DMS53 treated with DMSO at 0.1 percent for 48 hours (cell line): ENCODE results near the gene NKX1-2.

Experiments used
- DNase-seq: peaks from one replicate; lab custom pipeline; 2025; ENCODE audit not compliant: unreplicated experiment; lab: John Stamatoyannopoulos, UW

Gene NKX1-2

GRCh38 chr10:124450012-124450782 is at the start of gene NKX1-2:
TSS of gene NKX1-2 (minus strand) at chr10:124450035. CDS start at chr10:124449943, 92 bp downstream.
- no peak for DNase-seq

GRCh38 chr10:124498056-124498455 is 48.2 kb upstream of the NKX1-2 start:
- DNase-seq: no peak

DNA sequence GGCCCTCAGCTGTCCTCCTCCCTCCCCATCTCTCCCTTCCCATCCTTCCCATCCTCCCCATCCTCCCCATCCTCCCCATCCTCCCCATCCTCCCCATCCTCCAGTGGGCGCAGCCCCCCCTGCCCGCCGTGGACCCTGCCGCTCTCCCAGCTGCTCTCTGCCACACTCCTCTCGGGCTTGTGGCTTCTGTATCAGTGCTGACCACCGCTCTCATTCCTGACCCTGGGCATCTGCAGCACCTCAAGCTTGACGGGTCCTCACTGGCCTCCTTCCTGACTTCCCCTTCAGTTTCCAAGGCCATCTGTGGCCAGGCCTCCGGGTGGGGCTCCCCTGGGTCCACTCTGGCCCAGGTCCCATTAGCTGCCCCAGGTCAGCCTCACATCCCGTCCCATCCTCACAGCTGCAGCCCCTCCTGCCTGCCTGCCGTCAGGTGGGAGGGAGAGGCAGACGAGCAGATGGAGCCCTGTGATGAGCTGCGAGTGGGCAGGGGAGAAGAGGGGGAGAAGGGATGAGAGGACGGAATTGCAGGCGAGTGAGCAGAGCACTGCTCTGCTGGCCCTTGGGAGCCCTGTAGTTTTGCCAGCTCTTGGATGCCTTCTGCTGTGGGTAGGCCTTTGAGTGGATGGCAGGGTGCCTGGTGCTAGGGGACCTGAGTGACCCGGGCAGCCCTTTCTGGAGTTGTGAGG is 47.5 kb upstream of the NKX1-2 start:
- no peak for DNase-seq

GRCh38 chr10:124496620-124497019 is 46.8 kb upstream of the NKX1-2 start:
- DNase-seq: no peak

DNA sequence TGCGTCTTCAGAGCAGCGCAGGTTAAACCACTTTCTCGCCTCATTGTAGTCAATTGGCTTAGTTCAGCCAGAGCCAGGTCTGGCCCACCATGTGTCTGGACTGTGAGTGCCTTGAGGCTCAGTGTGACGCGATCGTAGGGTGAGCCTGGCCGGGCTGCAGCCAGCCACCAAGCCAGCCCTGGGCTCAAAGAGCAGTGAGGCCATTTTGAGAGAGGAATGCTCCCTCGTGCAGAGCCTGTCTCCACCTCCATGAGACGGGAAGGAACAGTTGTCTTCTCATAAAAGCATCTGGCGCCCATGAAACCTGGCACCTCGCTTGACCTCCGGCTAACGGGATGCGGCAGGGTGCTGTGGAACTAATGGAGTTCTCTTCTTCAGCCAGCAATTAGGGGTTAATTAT is 46.3 kb upstream of the NKX1-2 start:
- no peak for DNase-seq

DNA sequence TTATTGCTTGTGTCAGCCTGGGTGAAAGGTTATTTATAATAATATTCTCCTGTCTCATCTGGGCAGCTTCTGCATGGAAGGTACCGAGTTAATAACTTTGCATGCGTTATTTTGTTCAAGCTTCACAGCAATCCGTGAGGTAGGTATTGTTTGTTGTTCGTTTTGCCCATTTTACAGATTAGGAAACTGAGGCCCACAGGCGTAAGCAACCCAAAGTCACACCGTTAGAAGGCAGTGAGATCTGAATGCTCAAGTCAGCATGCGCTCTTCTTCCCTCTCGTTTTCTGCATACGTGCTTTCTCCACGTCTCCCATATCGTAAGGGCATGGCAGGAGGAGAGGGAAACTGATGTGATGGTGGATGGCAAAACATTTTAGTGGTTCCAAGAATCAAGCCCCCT is 45.9 kb upstream of the NKX1-2 start:
- no peak for DNase-seq

DNA sequence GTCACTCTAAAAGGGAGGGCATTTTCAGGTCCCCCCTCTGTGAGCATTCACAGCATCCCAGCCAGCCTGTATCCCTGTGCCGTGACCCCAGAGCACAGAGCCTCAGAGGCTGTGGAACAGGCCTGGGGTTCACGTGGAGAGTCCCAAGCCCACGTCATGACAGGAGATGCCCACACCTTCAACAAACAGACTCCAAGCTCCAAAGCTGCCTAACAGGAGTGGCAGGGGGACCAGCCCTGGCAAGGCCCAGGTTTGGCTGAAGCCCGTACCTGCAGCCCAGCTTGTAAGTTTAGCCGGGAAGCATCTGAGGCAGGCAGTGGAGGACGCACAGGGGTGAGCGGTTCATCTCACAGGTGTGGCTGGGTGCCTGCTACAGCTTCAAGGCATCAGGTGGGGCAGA is 45.3 kb upstream of the NKX1-2 start:
- DNase-seq: no peak

GRCh38 chr10:124494046-124494807 is 44.4 kb upstream of the NKX1-2 start:
- no peak for DNase-seq

DNA sequence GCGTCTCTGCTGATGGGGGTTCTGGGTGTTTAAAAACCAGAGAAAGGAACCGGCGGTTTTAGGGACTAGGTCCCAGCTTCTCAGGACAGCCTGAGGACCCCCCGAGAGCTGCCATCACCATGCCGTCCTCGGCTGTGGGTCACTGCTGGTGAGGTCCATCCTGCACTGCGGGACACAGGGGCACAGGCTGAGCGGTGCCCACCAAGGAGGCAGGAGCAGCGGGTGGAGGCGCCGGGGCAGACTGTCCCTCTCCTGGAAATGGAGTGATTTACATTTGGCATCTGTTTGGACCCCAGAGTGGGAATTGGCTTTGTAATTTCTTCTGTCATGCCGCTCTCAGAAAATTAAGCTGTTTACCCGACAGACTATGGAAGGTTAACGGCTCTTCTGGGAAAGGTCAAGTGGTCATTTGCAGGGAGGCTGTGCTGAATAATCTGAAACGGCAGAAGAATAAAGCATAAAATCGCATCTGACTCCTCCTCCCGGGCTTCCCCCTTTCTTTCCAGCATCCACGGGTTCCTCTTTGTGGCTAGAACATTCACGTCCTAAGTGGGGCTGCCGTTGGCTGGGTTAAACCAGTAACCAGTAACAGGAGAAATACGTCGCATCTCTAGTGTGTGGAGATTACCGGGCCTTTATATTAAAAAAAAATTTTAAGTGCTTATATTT is 43.5 kb upstream of the NKX1-2 start:
- no peak for DNase-seq

DNA sequence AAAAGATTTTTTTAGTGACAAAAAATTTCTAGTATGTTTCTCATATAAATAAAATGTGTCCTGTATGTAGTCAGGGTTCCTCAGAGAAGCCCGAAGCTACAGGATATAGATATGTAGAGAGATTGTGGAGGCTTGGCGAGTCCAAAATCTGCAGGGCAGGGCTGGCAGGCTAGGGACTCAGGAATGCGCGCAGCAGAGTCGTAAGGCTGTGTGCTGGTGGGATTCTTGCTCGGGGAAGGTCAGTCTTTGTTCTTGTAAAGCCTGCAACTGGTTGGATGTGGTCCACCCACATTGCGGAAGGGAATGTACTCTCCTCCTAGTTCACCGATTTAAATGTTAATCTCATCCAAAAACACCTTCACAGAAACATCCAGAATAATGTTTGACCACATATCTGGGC is 42.4 kb upstream of the NKX1-2 start:
- DNase-seq: no peak

- DNase-seq: no peak
Observed at GRCh38 chr10:124491105-124491504, 41.3 kb upstream of the NKX1-2 start.

DNA sequence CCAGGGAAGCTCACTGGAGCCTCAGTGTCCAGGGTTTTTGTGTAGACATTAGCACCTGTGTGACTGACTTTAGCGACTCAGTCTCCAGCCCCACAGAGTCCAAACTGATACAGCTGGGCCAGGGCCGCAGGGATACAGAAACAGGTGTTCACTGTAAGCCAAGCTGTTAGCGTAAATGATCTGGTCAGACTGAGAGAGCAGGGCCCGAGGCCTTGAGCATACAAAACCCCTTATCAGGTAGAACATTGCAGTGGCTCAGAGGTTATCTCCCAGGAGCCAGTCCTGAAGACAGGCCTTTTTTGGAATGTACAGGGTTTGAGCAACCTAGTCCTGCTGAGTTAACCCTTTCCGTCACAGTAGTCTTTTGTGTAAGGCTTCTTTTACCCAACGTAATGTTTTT is 36.8 kb upstream of the NKX1-2 start:
- DNase-seq: no peak

DNA sequence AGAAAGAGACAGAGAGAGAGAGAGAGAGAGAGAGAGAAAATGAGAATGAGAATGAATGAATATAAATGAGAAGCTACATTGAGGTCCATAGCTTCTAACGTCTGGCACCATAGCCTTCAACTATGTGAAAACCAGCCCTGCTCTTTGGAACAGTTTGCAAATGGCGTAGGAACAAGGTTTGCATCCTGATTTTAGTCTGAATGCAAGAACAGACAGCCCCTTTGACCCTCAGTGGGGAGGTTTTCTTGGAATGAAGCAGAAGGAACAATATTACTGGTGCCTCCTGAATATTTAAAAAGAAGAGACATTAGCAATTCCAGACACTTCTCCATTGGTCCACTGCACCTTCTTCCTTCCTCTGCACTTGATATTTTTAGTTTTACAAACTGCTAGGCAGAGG is 34.8 kb upstream of the NKX1-2 start:
- DNase-seq: no peak

GRCh38 chr10:124484031-124484430 is 34.2 kb upstream of the NKX1-2 start:
- no peak for DNase-seq

DNA sequence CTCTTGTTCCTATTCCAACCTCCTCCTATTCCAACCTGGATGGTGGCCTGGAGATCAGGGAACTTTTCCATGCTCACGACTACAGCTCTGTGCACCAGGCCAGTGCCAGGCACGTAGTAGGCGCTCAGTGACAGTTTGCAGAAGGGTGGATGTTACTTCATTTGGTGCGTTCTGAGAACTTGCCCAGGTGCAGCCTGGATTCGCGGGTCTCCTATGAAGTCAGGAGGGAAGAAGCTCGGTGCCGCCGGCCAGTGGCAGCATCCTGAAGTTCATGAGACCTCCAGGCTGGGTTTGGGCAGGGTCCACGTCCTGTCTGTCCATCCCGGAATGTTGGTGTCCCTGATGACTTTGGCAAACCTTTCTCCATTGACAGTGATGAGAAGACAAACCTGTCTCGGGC is 33.0 kb upstream of the NKX1-2 start:
- DNase-seq: no peak

- DNase-seq: no peak
Observed at GRCh38 chr10:124482236-124482800, 32.5 kb upstream of the NKX1-2 start.

GRCh38 chr10:124481717-124482116 is 31.9 kb upstream of the NKX1-2 start:
- no peak for DNase-seq

DNA sequence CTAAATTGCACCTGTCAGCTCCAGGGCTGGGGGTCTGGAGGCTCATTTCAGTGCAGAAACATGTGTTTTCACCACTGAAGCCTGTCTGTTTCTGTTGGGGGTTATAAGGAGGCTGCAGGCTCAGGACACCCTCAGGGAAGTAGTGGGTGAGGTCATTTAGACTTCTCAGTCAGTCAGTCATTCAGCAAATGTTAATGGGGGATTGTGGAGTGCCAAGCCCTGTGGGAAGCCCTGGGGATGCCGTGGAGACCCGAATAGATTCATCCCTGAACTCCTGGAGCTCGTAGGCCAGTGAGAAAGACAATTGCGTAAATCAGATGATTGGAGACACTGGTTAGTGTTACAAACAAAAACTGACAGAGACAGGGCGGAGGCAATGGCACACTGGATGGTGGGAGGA is 31.0 kb upstream of the NKX1-2 start:
- DNase-seq: no peak

DNA sequence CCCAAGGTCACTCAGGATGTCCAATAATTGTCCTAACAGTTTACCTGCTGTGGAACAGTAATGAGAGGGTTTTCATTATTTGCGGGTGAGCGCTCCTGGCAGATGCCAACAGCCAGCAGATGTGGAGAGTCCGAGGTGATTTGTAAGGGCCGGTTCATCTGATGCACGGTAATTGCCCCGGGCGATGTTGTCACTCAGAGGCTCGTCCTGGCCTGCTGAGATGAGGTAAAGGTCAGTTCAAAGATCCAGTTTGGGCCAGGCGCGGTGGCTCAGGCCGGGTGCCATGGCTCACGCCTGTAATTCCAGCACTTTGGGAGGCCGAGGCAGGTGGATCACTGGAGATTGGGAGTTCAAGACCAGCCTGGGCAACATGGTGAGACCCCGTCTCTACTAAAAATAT is 28.7 kb upstream of the NKX1-2 start:
- no peak for DNase-seq

- no peak for DNase-seq
Observed at GRCh38 chr10:124477614-124478363, 28.0 kb upstream of the NKX1-2 start.
